Neural cell (in vitro differentiated cells): ENCODE results near the gene CCDC60.

Experiments
- EP300 ChIP-seq: fragments of 450-650 bp; conservative IDR thresholded peaks from 2 replicates; pipeline ENCODE4 v1.6.1; 2014; ENCODE audit warnings: antibody characterized with exemption, mild to moderate bottlenecking, moderate library complexity; ENCODE audit not compliant: poor library complexity, severe bottlenecking
- EZH2 ChIP-seq: fragments of 200-600, 300-800 bp; shearing (Covaris generic), sonication (generic); IDR thresholded peaks from 2 replicates; pipeline ENCODE4 v1.6.1; 2014; ENCODE audit warnings: antibody characterized with exemption, low read length, borderline replicate concordance, mild to moderate bottlenecking; ENCODE audit not compliant: insufficient read depth, poor library complexity, severe bottlenecking
- POLR2AphosphoS5 ChIP-seq: IDR thresholded peaks from 2 replicates; pipeline ENCODE4 v1.6.1; 2012
- RAD21 ChIP-seq: fragments of 450-650 bp; conservative IDR thresholded peaks from 2 replicates; pipeline ENCODE4 v1.6.1; 2014; ENCODE audit warnings: antibody characterized with exemption, mild to moderate bottlenecking, moderate library complexity
- SMC3 ChIP-seq: fragments of 450-650 bp; conservative IDR thresholded peaks from 2 replicates; pipeline ENCODE4 v1.6.1; 2014; ENCODE audit warnings: antibody characterized with exemption, mild to moderate bottlenecking, moderate library complexity; ENCODE audit not compliant: poor library complexity
- TAF1 ChIP-seq: IDR thresholded peaks from 2 replicates; pipeline ENCODE4 v1.6.1; 2012; ENCODE audit warnings: low read depth
- TF ChIP-seq, protein P1 (sequence below): fragments of 450-650 bp; IDR thresholded peaks from 2 replicates; pipeline ENCODE4 v1.5.1; 2014; ENCODE audit warnings: antibody characterized with exemption, mild to moderate bottlenecking, moderate library complexity; ENCODE audit not compliant: poor library complexity, severe bottlenecking

DNA sequence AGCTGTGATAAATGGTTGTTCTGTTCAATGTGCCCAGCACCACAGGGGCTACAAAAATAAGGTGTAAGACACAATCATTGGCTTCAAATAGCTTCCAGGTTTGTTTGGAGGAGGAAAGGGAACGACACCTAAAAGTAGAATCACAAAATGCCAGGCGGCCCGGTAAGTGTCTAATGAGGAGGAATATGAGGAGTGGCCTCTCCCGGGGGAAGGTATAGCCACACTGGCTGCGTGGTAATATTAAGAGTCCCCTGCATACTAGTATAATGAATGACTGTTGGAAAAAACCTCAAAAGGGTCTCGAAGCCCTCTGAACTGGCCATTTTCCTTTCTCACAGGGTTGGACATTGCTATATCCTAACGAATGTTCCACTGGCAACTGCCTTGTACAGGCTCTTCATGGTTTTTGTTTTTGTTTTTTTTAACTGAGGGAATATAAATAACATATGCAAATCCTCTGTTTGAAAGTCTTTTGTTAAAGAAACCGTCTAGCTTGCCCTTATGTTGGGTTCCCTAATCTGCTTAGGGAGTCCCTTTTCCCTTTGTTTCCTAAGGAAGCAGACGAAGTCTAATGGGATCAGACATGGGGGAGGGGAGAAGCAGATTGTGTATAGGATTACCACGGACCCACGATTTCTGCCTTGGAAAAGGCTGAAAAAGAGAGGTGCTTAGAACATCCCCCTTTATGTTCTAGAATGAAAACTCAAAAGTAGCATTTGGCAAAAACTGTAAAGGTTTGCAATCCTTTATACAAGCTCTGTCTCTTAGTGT lies 4.2 kb downstream of the CCDC60 start:
- TF ChIP-seq, protein P1, sequence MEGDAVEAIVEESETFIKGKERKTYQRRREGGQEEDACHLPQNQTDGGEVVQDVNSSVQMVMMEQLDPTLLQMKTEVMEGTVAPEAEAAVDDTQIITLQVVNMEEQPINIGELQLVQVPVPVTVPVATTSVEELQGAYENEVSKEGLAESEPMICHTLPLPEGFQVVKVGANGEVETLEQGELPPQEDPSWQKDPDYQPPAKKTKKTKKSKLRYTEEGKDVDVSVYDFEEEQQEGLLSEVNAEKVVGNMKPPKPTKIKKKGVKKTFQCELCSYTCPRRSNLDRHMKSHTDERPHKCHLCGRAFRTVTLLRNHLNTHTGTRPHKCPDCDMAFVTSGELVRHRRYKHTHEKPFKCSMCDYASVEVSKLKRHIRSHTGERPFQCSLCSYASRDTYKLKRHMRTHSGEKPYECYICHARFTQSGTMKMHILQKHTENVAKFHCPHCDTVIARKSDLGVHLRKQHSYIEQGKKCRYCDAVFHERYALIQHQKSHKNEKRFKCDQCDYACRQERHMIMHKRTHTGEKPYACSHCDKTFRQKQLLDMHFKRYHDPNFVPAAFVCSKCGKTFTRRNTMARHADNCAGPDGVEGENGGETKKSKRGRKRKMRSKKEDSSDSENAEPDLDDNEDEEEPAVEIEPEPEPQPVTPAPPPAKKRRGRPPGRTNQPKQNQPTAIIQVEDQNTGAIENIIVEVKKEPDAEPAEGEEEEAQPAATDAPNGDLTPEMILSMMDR, result no peak
- TF ChIP-seq SMC3 (no peak), EP300 (no peak), EZH2 (no peak), RAD21 (no peak), TAF1 (no peak), POLR2AphosphoS5 (no peak)
